ENCODE results near the gene SLC25A22. TPM values are rescaled to one million over a fixed set of nuclear protein-coding genes. Genes with fewer than 3 reads are reported as not detected.

Gene SLC25A22
- total RNA-seq, 2 donors from 2014 or later: 55.8 to 69.5 TPM

GRCh38 chr11:776561-777287 is 21.4 kb downstream of the SLC25A22 start:
- peaks cover 35% of the 10 kb centered on the region for H3K4me1 ChIP-seq
- ATAC-seq (peak; percentile 24), DNase-seq (peak in 3 of 4 donors; percentile 21 to 35 (median 32))
- 2% methylated on average over 23 of the region's 65 CpGs; no CpG with 5 or more reads in 1 of the 2 donors for WGBS, 2 donors
- H3K36me3 ChIP-seq (replicated peaks in 1 of 2; ENCODE audit: insufficient read depth in 1 of 2, low read depth in 2 of 2): peaks cover 0 to 5% of the 10 kb centered on the region in 2 donors
- H3K4me3 ChIP-seq: peak overlapping the region; percentile 67 to 92
- peak overlapping the region; percentile 63 to 82 (median 73) for H3K27ac ChIP-seq
- no peaks in the 10 kb centered on the region for H3K9me3 ChIP-seq
- TF ChIP-seq POLR2A (IDR thresholded peaks at IDR 0.05): no peak
- no peak for TF ChIP-seq CTCF (IDR thresholded peaks at IDR 0.05)
- intact Hi-C loops (cut with DNase I): no loop called here
- no peaks in the 10 kb centered on the region for H3K27me3 ChIP-seq

- Histone ChIP-seq H3K27ac (peak overlapping the region in 1 of 4 donors; percentile 70), H3K4me3 (no peak overlapping the region), H3K9me3 (no peaks in the 10 kb centered on the region), H3K27me3 (no peaks in the 10 kb centered on the region), H3K36me3 (replicated peaks in 1 of 2; ENCODE audit: insufficient read depth in 1 of 2, low read depth in 2 of 2) (peaks cover 0 to 5% of the 10 kb centered on the region in 2 donors), H3K4me1 (peaks cover 35% of the 10 kb centered on the region)
- DNase-seq (no peak), ATAC-seq (no peak)
- WGBS, 2 donors: 36 to 58% methylated on average over 5 to 11 of the region's 11 CpGs
- no peak for TF ChIP-seq POLR2A (IDR thresholded peaks at IDR 0.05)
- TF ChIP-seq CTCF (IDR thresholded peaks at IDR 0.05): no peak
- intact Hi-C loops (cut with DNase I): no loop called here
Measured at GRCh38 chr11:776263-776560, 21.9 kb downstream of the SLC25A22 start.

GRCh38 chr11:774873-775592 is 23.0 kb downstream of the SLC25A22 start:
- H3K27ac ChIP-seq: no peak overlapping the region
- no peaks in the 10 kb centered on the region for H3K27me3 ChIP-seq
- WGBS, 2 donors: 70 to 74% methylated on average over 12 to 20 of the region's 20 CpGs
- TF ChIP-seq POLR2A (IDR thresholded peaks at IDR 0.05) (no peak), CTCF (IDR thresholded peaks at IDR 0.05) (no peak)
- ATAC-seq: no peak
- no peaks in the 10 kb centered on the region for H3K9me3 ChIP-seq
- intact Hi-C loops (cut with DNase I): no loop called here
- peaks cover 0 to 10% of the 10 kb centered on the region in 2 donors for H3K36me3 ChIP-seq (replicated peaks in 1 of 2; ENCODE audit: insufficient read depth in 1 of 2, low read depth in 2 of 2)
- peaks cover 35% of the 10 kb centered on the region for H3K4me1 ChIP-seq
- peak in 1 of 4 donors; percentile 15 for DNase-seq
- no peak overlapping the region for H3K4me3 ChIP-seq

- DNase-seq: no peak
- H3K36me3 ChIP-seq (replicated peaks in 1 of 2; ENCODE audit: insufficient read depth in 1 of 2, low read depth in 2 of 2): peaks cover 0 to 10% of the 10 kb centered on the region in 2 donors
- no peak for ATAC-seq
- 88 to 94% methylated on average over 3 to 9 of the region's 9 CpGs for WGBS, 2 donors
- intact Hi-C loops (cut with DNase I): no loop called here
- no peak overlapping the region for H3K27ac ChIP-seq
- no peaks in the 10 kb centered on the region for H3K9me3 ChIP-seq
- no peak overlapping the region for H3K4me3 ChIP-seq
- TF ChIP-seq POLR2A (IDR thresholded peaks at IDR 0.05) (no peak), CTCF (IDR thresholded peaks at IDR 0.05) (no peak)
- H3K27me3 ChIP-seq: no peaks in the 10 kb centered on the region
- peaks cover 33% of the 10 kb centered on the region for H3K4me1 ChIP-seq
Measured at GRCh38 chr11:773830-774229, 24.3 kb downstream of the SLC25A22 start.

All from body of pancreas (tissue), 4 donors.